K562 (cell line): ENCODE results near the gene PLCB1. TPM values are rescaled to one million over a fixed set of nuclear protein-coding genes. Genes with fewer than 3 reads are reported as not detected.

Source experiments
- ATAC-seq: fragments of 200-7000 bp; cut with Tn5 transposase; 3 replicates; pipeline ENCODE4 v1.9.1; 2020; ENCODE audit warnings: moderate library complexity
- BruUV-seq: library from RNA; stranded (reverse); fragments of 400-500 nt; replicated peaks from 2 replicates; lab custom pipeline; 2021; lab: Mats Ljungman, UMichigan
- CTCF ChIA-PET: fragments of 300-600 bp; formaldehyde crosslinking; extraction: SDS; loops from one replicate; lab custom pipeline; 2021; ENCODE audit warnings: low intra/inter-chr PET ratio; lab: Yijun Ruan, JAX
- POLR2A ChIA-PET: fragments of 300-600, 350-650 bp; sonication (Branson Sonifier 250); formaldehyde crosslinking; extraction: SDS; loops from one replicate; lab custom pipeline; 2021; ENCODE audit warnings: antibody characterized with exemption, inconsistent platforms; lab: Yijun Ruan, JAX
- DNase-seq, 4 experiments: peaks; one replicate each; pipeline versions ENCODE4 v3.0.0 to v3.0.0-alpha.2; 2011 to 2018; ENCODE audit warnings: low spot score in 3 of 4, mixed read lengths in 3 of 4; ENCODE audit errors: extremely low read depth in 1 of 4
- FAIRE-seq: peaks from 2 replicates; lab custom pipeline; 2011; peaks lifted over from hg19 to GRCh38; lab: Jason Lieb, UNC
- H2AFZ ChIP-seq: 2 replicates; pipeline ENCODE4 v1.6.0; 2011; ENCODE audit warnings: low read depth, low read length, control low read depth, inconsistent platforms
- H3K27ac ChIP-seq: fragments of 200-600 bp; 3 replicates; pipeline ENCODE4 v1.8.0; 2011; ENCODE audit warnings: low read depth, mild to moderate bottlenecking, control low read depth, inconsistent platforms, low read length, moderate library complexity, mixed read lengths; ENCODE audit errors: extremely low read depth
- H3K27me3 ChIP-seq, 2 experiments: fragments of 300-600 bp in 1 of 2; 2 replicates in 1 of 2; 3 replicates in 1 of 2; pipeline versions ENCODE4 v1.6.0 to v1.8.0; 2011; ENCODE audit warnings: inconsistent platforms in 2 of 2, low read length in 2 of 2, mild to moderate bottlenecking in 1 of 2, mixed read lengths in 1 of 2, moderate library complexity in 1 of 2; ENCODE audit not compliant: control insufficient read depth in 2 of 2, insufficient read depth in 2 of 2
- H3K36me3 ChIP-seq: fragments of 300-600 bp; 3 replicates; pipeline ENCODE4 v1.8.0; 2011; ENCODE audit warnings: mild to moderate bottlenecking, low read length, inconsistent platforms; ENCODE audit not compliant: control insufficient read depth, insufficient read depth
- H3K4me1 ChIP-seq, 2 experiments: fragments of 200-600 bp in 1 of 2; replicated peaks in 1 of 2; 2 replicates in 1 of 2; 3 replicates in 1 of 2; pipeline versions ENCODE4 v1.5.1 to v1.8.0; 2011; ENCODE audit warnings: inconsistent platforms in 2 of 2, low read length in 2 of 2, mild to moderate bottlenecking in 1 of 2, mixed read lengths in 1 of 2, moderate library complexity in 1 of 2; ENCODE audit not compliant: control insufficient read depth in 2 of 2, insufficient read depth in 2 of 2
- H3K4me2 ChIP-seq: 2 replicates; pipeline ENCODE4 v1.6.1; 2011; ENCODE audit warnings: low read length, control low read depth, inconsistent platforms, mixed read lengths; ENCODE audit not compliant: insufficient read depth
- H3K4me3 ChIP-seq: fragments of 200-600 bp; sonication (generic), shearing (Covaris generic); 2 replicates; pipeline ENCODE4 v1.5.1; 2016; ENCODE audit warnings: control low read depth, inconsistent platforms
- H3K79me2 ChIP-seq: fragments of 200-600 bp; 3 replicates; pipeline ENCODE4 v1.8.0; 2011; ENCODE audit warnings: low read length, inconsistent platforms; ENCODE audit not compliant: control insufficient read depth, insufficient read depth
- H3K9ac ChIP-seq, 2 experiments: 2 replicates each; pipeline versions ENCODE4 v1.6.0 to v1.6.1; 2011; ENCODE audit warnings: low read depth in 2 of 2, low read length in 2 of 2, control low read depth in 1 of 2, inconsistent platforms in 1 of 2, mild to moderate bottlenecking in 1 of 2, mixed read lengths in 1 of 2; ENCODE audit not compliant: insufficient read depth in 1 of 2
- H3K9me1 ChIP-seq: one replicate; pipeline ENCODE4 v1.6.0; 2011; ENCODE audit warnings: inconsistent platforms, mild to moderate bottlenecking, low read length, moderate library complexity; ENCODE audit not compliant: control insufficient read depth, insufficient read depth
- H3K9me3 ChIP-seq: replicated peaks from 2 replicates; pipeline ENCODE4 v1.5.1; 2011; ENCODE audit warnings: low read depth, low read length, inconsistent platforms; ENCODE audit not compliant: control insufficient read depth, insufficient read depth
- H4K20me1 ChIP-seq: replicated peaks from 2 replicates; pipeline ENCODE4 v1.6.1; 2011; ENCODE audit warnings: low read length, inconsistent platforms, mixed read lengths; ENCODE audit not compliant: control insufficient read depth, insufficient read depth
- CBX5 ChIP-seq: IDR thresholded peaks from 2 replicates; pipeline ENCODE4 v1.6.1; 2014; ENCODE audit warnings: low read depth, borderline replicate concordance
- GABPA ChIP-seq: fragments of 200-800 bp; sonication (Bioruptor generic); conservative IDR thresholded peaks from 2 replicates; pipeline ENCODE4 v1.6.1; 2016; ENCODE audit warnings: low read depth, missing genetic modification characterization, missing compliant biosample characterization
- HDAC3 ChIP-seq: fragments of 450-650 bp; IDR thresholded peaks from 2 replicates; pipeline ENCODE4 v1.6.1; 2018; ENCODE audit warnings: borderline replicate concordance, mild to moderate bottlenecking, moderate library complexity; ENCODE audit not compliant: partially characterized antibody
- MTF1 ChIP-seq: fragments of 250-450 bp; sonication (Bioruptor Pico); IDR thresholded peaks from 2 replicates; pipeline ENCODE4 v1.9.0; 2021; ENCODE audit warnings: moderate library complexity, mild to moderate bottlenecking, inconsistent platforms, borderline replicate concordance
- PCBP2 ChIP-seq: fragments of 200-400 bp; formaldehyde crosslinking; IDR thresholded peaks from 2 replicates; pipeline ENCODE4 v1.6.1; 2018; ENCODE audit warnings: low read length, low read depth, mild to moderate bottlenecking, moderate library complexity; ENCODE audit not compliant: poor library complexity, severe bottlenecking
- SMAD3 ChIP-seq: fragments of 450-650 bp; formaldehyde crosslinking; conservative IDR thresholded peaks from 2 replicates; pipeline ENCODE4 v1.4.0; 2020; ENCODE audit warnings: mild to moderate bottlenecking
- SRF ChIP-seq, 2 experiments: fragments of 250-450, 450-650 bp in 1 of 2; sonication (Bioruptor Pico) in 1 of 2; sonication (generic) in 1 of 2; formaldehyde crosslinking; IDR thresholded peaks; 2 replicates each; pipeline versions ENCODE4 v1.5.0 to v1.5.1; 2020 to 2022; ENCODE audit warnings: mild to moderate bottlenecking in 1 of 2, missing genetic modification reagents in 1 of 2
- THRA ChIP-seq: fragments of 450-650 bp; IDR thresholded peaks from 2 replicates; pipeline ENCODE4 v1.6.1; 2017; ENCODE audit warnings: mild to moderate bottlenecking, moderate library complexity
- ZFP1 ChIP-seq: fragments of 450-650 bp; formaldehyde crosslinking; IDR thresholded peaks from 2 replicates; pipeline ENCODE4 v1.4.0; 2020; ENCODE audit warnings: mild to moderate bottlenecking, mixed read lengths
- ZKSCAN3 ChIP-seq: fragments of 250-450 bp; sonication (Bioruptor Pico); IDR thresholded peaks from 2 replicates; pipeline ENCODE4 v1.4.0; 2020
- WGBS: fragments of 100-300 bp; shearing (Covaris generic); methylation state at CpG from one replicate; pipeline ENCODE4 v1.1.6; 2016; ENCODE audit warnings: low coverage, mixed read lengths; ENCODE audit not compliant: insufficient coverage; ENCODE audit errors: missing lambda C conversion rate; 5-methylcytosine and 5-hydroxymethylcytosine counted together
- in situ Hi-C: fragments of 300-500 bp; cut with MboI; formaldehyde crosslinking; loops from 4 replicates; pipeline ENCODE4 v1.15.0; 2018; ENCODE audit warnings: inconsistent platforms, mixed read lengths
- intact Hi-C: fragments of 100-400 bp; cut with micrococcal nuclease; formaldehyde crosslinking; loops from 2 replicates; pipeline ENCODE4 v1.14.2; 2022
- polyA plus RNA-seq, 8 experiments: library from polyadenylated mRNA; depleted of rRNA in 4 of 8; stranded (reverse) in 5 of 8; unstranded in 3 of 8; fragments of >200 nt; fragmentation: Nextera tagmentation in 2 of 8; fragmentation: Illumina TruSeq in 1 of 8; extraction: Ambion mirVana in 2 of 8; extraction: Trizol in 1 of 8; gene quantifications; 2 replicates each; pipeline versions ENCODE4 v1.2.1 to v1.2.3, GENCODE V29; 2011 to 2014; ENCODE audit warnings: inconsistent platforms in 1 of 8, missing spikeins in 1 of 8
- total RNA-seq, 7 experiments: library from RNA; depleted of rRNA in 6 of 7; stranded (reverse); fragments of >200 nt in 6 of 7; fragmentation: Illumina TruSeq in 2 of 7; extraction: Trizol in 2 of 7; gene quantifications; 2 replicates each; pipeline versions ENCODE4 v1.2.1 to v1.2.3, GENCODE V29; 2011 to 2021; ENCODE audit warnings: low replicate concordance in 1 of 7
- TF ChIP-seq, protein P1 (sequence below): IDR thresholded peaks from 2 replicates; pipeline ENCODE4 v1.6.1; 2011; ENCODE audit not compliant: insufficient read length; ENCODE audit errors: extremely low read depth

PLCB1 gene
- total and polyA plus RNA-seq, 9 of the 15 experiments (the other 6 are each of a cell fraction or from before 2014, with no cell fraction given) = 0.34 to 3.1 (median 1.3) TPM

DNA sequence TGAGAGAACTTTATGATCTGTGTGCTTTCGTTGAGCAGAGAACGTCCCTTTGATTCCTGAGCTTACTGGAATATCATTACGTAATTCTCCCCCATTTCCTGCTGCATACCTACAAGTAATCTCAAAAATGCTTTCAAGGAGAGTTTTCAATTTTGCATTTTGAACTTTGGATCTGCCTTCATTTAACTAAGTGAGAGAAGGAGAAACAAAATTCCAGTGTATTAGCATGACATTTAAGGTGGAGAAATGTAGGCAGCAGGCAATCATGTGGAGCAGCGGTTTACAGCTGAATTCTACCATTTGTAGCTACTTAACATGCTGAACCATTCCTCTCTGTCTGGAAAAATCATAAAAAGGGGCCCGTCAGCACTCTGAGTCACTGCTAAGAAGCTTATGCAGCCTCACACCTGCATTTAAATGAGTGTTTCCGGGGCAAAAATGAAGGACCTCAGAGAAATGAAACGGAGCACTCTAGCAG lies 451.5 kb downstream of the PLCB1 start:
- ChIA-PET POLR2A (no interaction called here), CTCF (no interaction called here)
- Histone ChIP-seq H3K9ac (no peak overlapping the region), H3K4me1 (no peaks in the 10 kb centered on the region), H3K36me3 (no peaks in the 10 kb centered on the region), H3K9me3 (no peaks in the 10 kb centered on the region), H3K79me2 (no peaks in the 10 kb centered on the region), H3K9me1 (no peaks in the 10 kb centered on the region), H3K27ac (no peak overlapping the region), H3K4me3 (no peak overlapping the region), H2AFZ (no peak overlapping the region), H4K20me1 (no peaks in the 10 kb centered on the region), H3K4me2 (no peak overlapping the region), H3K27me3 (no peaks in the 10 kb centered on the region)
- intact Hi-C loops = no loop called here
- 3% methylated on average over 7 of the region's 7 CpGs for WGBS
- no peak for DNase-seq
- no peak for FAIRE-seq
- no TSS peak for BruUV-seq
- in situ Hi-C loops = no loop called here
- ATAC-seq = no peak
- TF ChIP-seq THRA (no peak), SMAD3 (no peak), ZKSCAN3 (CRISPR knock-in tag) (no peak), ZFP1 (CRISPR knock-in tag) (no peak), HDAC3 (no peak), PCBP2 (no peak), GABPA (no peak), SRF (CRISPR knock-in tag; IDR thresholded peaks at IDR 0.05) (no peak), MTF1 (no peak), CBX5 (no peak)
- TF ChIP-seq, protein P1, sequence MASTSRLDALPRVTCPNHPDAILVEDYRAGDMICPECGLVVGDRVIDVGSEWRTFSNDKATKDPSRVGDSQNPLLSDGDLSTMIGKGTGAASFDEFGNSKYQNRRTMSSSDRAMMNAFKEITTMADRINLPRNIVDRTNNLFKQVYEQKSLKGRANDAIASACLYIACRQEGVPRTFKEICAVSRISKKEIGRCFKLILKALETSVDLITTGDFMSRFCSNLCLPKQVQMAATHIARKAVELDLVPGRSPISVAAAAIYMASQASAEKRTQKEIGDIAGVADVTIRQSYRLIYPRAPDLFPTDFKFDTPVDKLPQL = no peak
